H1 (cell line): Measurements from ENCODE around the gene PRKAG3. TPM values are rescaled to one million over a fixed set of nuclear protein-coding genes. Genes with fewer than 3 reads are reported as not detected.

ENCODE experiments used
- CTCF ChIA-PET: fragments of 300-600 bp; sonication (Branson Sonifier 250); formaldehyde crosslinking; loops from one replicate; lab custom pipeline; 2021; ENCODE audit not compliant: partially characterized antibody; lab: Charles Lee
- POLR2A ChIA-PET: fragments of 300-600 bp; sonication (Branson Sonifier 250); formaldehyde crosslinking; loops from one replicate; lab custom pipeline; 2021; ENCODE audit warnings: inconsistent platforms; ENCODE audit not compliant: partially characterized antibody; lab: Charles Lee
- DNase-seq, 2 experiments: peaks; one replicate each; pipeline versions ENCODE4 v3.0.0 to v3.0.0-alpha.2; 2010 to 2022; ENCODE audit warnings: low spot score in 2 of 2, low read depth in 1 of 2, mixed read lengths in 1 of 2
- FAIRE-seq: peaks from 2 replicates; lab custom pipeline; 2011; peaks lifted over from hg19 to GRCh38; lab: Jason Lieb, UNC
- H2AFZ ChIP-seq: 2 replicates; pipeline ENCODE4 v1.8.1; 2012; ENCODE audit warnings: low read length, inconsistent platforms
- H2AK5ac ChIP-seq: 2 replicates; pipeline ENCODE4 v1.6.1; 2013; ENCODE audit warnings: low read depth, low read length
- H2BK120ac ChIP-seq: replicated peaks from 2 replicates; pipeline ENCODE3; 2013; ENCODE audit warnings: low read depth, low read length, inconsistent platforms
- H2BK12ac ChIP-seq: 2 replicates; pipeline ENCODE4 v1.6.1; 2013; ENCODE audit warnings: low read depth, low read length
- H2BK15ac ChIP-seq: 2 replicates; pipeline ENCODE4 v1.6.1; 2013; ENCODE audit warnings: low read length
- H2BK20ac ChIP-seq: 2 replicates; pipeline ENCODE4 v1.6.1; 2013; ENCODE audit warnings: low read length
- H2BK5ac ChIP-seq: 2 replicates; pipeline ENCODE4 v1.6.1; 2013; ENCODE audit warnings: low read depth, low read length
- H3K14ac ChIP-seq: 2 replicates; pipeline ENCODE4 v1.6.1; 2013; ENCODE audit warnings: inconsistent platforms; ENCODE audit not compliant: insufficient read length
- H3K18ac ChIP-seq: 2 replicates; pipeline ENCODE4 v1.6.1; 2013; ENCODE audit warnings: low read length; ENCODE audit errors: extremely low read depth
- H3K23ac ChIP-seq: 2 replicates; pipeline ENCODE4 v1.6.1; 2013; ENCODE audit warnings: inconsistent platforms; ENCODE audit not compliant: insufficient read length
- H3K23me2 ChIP-seq: 2 replicates; pipeline ENCODE4 v1.6.1; 2013; ENCODE audit warnings: low read depth, low read length
- H3K27ac ChIP-seq: 2 replicates; pipeline ENCODE4 v1.6.1; 2011; ENCODE audit warnings: low read depth, low read length, inconsistent platforms
- H3K27me3 ChIP-seq, 4 experiments: replicated peaks in 1 of 4; 1 replicate in 1 of 4; 2 replicates in 3 of 4; pipeline versions ENCODE4 v1.6.1 to v1.8.1; 2011 to 2013; ENCODE audit warnings: low read length in 3 of 4, mild to moderate bottlenecking in 3 of 4, inconsistent platforms in 2 of 4, mixed read lengths in 2 of 4, moderate library complexity in 1 of 4; ENCODE audit not compliant: control insufficient read depth in 3 of 4, insufficient read depth in 3 of 4; ENCODE audit errors: extremely low read depth in 1 of 4
- H3K36me3 ChIP-seq, 4 experiments: 2 replicates each; pipeline versions ENCODE4 v1.6.1 to v1.8.1; 2011 to 2013; ENCODE audit warnings: mild to moderate bottlenecking in 4 of 4, low read length in 3 of 4, moderate library complexity in 2 of 4, control low read depth in 1 of 4, inconsistent platforms in 1 of 4; ENCODE audit not compliant: insufficient read depth in 4 of 4, control insufficient read depth in 2 of 4
- H3K4ac ChIP-seq: replicated peaks from 2 replicates; pipeline ENCODE3; 2013; ENCODE audit warnings: low read length, low read depth, mixed read lengths, inconsistent platforms; ENCODE audit not compliant: insufficient read length
- H3K4me1 ChIP-seq, 4 experiments: replicated peaks in 1 of 4; 1 replicate in 1 of 4; 2 replicates in 3 of 4; pipeline versions ENCODE4 v1.6.1 to v1.8.1; 2011 to 2013; ENCODE audit warnings: low read length in 3 of 4, inconsistent platforms in 2 of 4, mixed read lengths in 1 of 4; ENCODE audit not compliant: insufficient read depth in 4 of 4, control insufficient read depth in 3 of 4
- H3K4me2 ChIP-seq, 2 experiments: 2 replicates each; pipeline versions ENCODE4 v1.6.1 to v1.8.1; 2011 to 2013; ENCODE audit warnings: low read depth in 2 of 2, low read length in 2 of 2, control low read depth in 1 of 2, inconsistent platforms in 1 of 2, mild to moderate bottlenecking in 1 of 2; ENCODE audit not compliant: insufficient read depth in 1 of 2
- H3K4me3 ChIP-seq, 4 experiments: fragments of 200-600, 300-600 bp in 1 of 4; sonication (generic), shearing (Covaris generic), sonication (Bioruptor Twin) in 1 of 4; 2 replicates each; pipeline versions ENCODE4 v1.5.1 to v1.8.1; 2011 to 2016; ENCODE audit warnings: low read length in 4 of 4, low read depth in 3 of 4, control low read depth in 2 of 4, inconsistent platforms in 2 of 4, mild to moderate bottlenecking in 2 of 4, mixed read lengths in 1 of 4, moderate library complexity in 1 of 4; ENCODE audit not compliant: insufficient read depth in 2 of 4; ENCODE audit errors: extremely low read depth in 1 of 4
- H3K56ac ChIP-seq: replicated peaks from 2 replicates; pipeline ENCODE3; 2013; ENCODE audit warnings: low read depth, mild to moderate bottlenecking, mixed read lengths, low read length, inconsistent platforms; ENCODE audit not compliant: insufficient read length
- H3K79me1 ChIP-seq: 2 replicates; pipeline ENCODE4 v1.6.1; 2013; ENCODE audit warnings: low read depth, low read length, control low read depth
- H3K79me2 ChIP-seq, 2 experiments: 2 replicates each; pipeline versions ENCODE4 v1.6.1 to v1.8.1; 2012 to 2013; ENCODE audit warnings: low read length in 2 of 2, mild to moderate bottlenecking in 2 of 2, inconsistent platforms in 1 of 2; ENCODE audit not compliant: insufficient read depth in 2 of 2, control insufficient read depth in 1 of 2
- H3K9ac ChIP-seq, 4 experiments: replicated peaks in 1 of 4; 1 replicate in 1 of 4; 2 replicates in 3 of 4; pipeline versions ENCODE4 v1.6.1 to v1.8.1; 2011 to 2013; ENCODE audit warnings: low read depth in 3 of 4, low read length in 3 of 4, control low read depth in 2 of 4, mild to moderate bottlenecking in 2 of 4, moderate library complexity in 2 of 4, inconsistent platforms in 1 of 4; ENCODE audit errors: extremely low read depth in 1 of 4
- H3K9me3 ChIP-seq, 2 experiments: 2 replicates each; pipeline versions ENCODE4 v1.6.1 to v1.8.1; 2012 to 2013; ENCODE audit warnings: mild to moderate bottlenecking in 2 of 2, moderate library complexity in 2 of 2, control low read depth in 1 of 2, inconsistent platforms in 1 of 2, low read depth in 1 of 2, low read length in 1 of 2, mixed read lengths in 1 of 2; ENCODE audit not compliant: insufficient read depth in 2 of 2
- H4K20me1 ChIP-seq, 2 experiments: replicated peaks in 1 of 2; 2 replicates each; pipeline versions ENCODE3 to v1.8.1; 2011 to 2013; ENCODE audit warnings: inconsistent platforms in 2 of 2, low read length in 2 of 2, mild to moderate bottlenecking in 1 of 2; ENCODE audit not compliant: insufficient read depth in 2 of 2, control insufficient read depth in 1 of 2
- H4K5ac ChIP-seq: 2 replicates; pipeline ENCODE4 v1.6.1; 2013; ENCODE audit warnings: low read length, low read depth, mixed read lengths, inconsistent platforms; ENCODE audit not compliant: insufficient read length
- H4K8ac ChIP-seq: 2 replicates; pipeline ENCODE4 v1.8.0; 2013; ENCODE audit warnings: mild to moderate bottlenecking, moderate library complexity, low read length, inconsistent platforms; ENCODE audit not compliant: insufficient read depth; ENCODE audit errors: extremely low read depth
- H4K91ac ChIP-seq: replicated peaks from 2 replicates; pipeline ENCODE3; 2013; ENCODE audit warnings: low read length, mixed read lengths, inconsistent platforms; ENCODE audit not compliant: insufficient read length
- BACH1 ChIP-seq: IDR thresholded peaks from 2 replicates; pipeline ENCODE4 v1.6.1; 2012; ENCODE audit warnings: low read length, improper control_type of control experiment
- BCL11A ChIP-seq, 2 experiments: IDR thresholded peaks; one replicate each; pipeline ENCODE4 v1.6.1; 2011; ENCODE audit warnings: low read depth in 2 of 2, low read length in 2 of 2, mild to moderate bottlenecking in 2 of 2
- CHD2 ChIP-seq: IDR thresholded peaks from 2 replicates; pipeline ENCODE4 v1.6.1; 2012; ENCODE audit warnings: low read length, improper control_type of control experiment
- EGR1 ChIP-seq: IDR thresholded peaks from 2 replicates; pipeline ENCODE4 v1.6.1; 2011; ENCODE audit warnings: low read depth, low read length, borderline replicate concordance
- EP300 ChIP-seq, 2 experiments: IDR thresholded peaks; 1 replicate in 1 of 2; 2 replicates in 1 of 2; pipeline ENCODE4 v1.6.1; 2011 to 2012; ENCODE audit warnings: low read depth in 2 of 2, low read length in 2 of 2, mild to moderate bottlenecking in 2 of 2, borderline replicate concordance in 1 of 2, inconsistent platforms in 1 of 2, moderate library complexity in 1 of 2
- EZH2 ChIP-seq: fragments of 200-600 bp; sonication (generic); IDR thresholded peaks from 2 replicates; pipeline ENCODE4 v1.7.1; 2012; ENCODE audit warnings: low read depth, mild to moderate bottlenecking, moderate library complexity, low read length, inconsistent platforms; ENCODE audit not compliant: severe bottlenecking
- JUND ChIP-seq: IDR thresholded peaks from 2 replicates; pipeline ENCODE4 v1.6.1; 2011; ENCODE audit warnings: mild to moderate bottlenecking, improper control_type of control experiment, low read length
- PHF8 ChIP-seq: fragments of 200-600 bp; sonication (generic); conservative IDR thresholded peaks from 2 replicates; pipeline ENCODE4 v1.7.1; 2012; ENCODE audit warnings: low read depth, mild to moderate bottlenecking, inconsistent platforms, low read length, moderate library complexity
- RBBP5 ChIP-seq: IDR thresholded peaks from 2 replicates; pipeline ENCODE4 v1.7.1; 2012; ENCODE audit warnings: low read depth, mild to moderate bottlenecking, inconsistent platforms, low read length, moderate library complexity, borderline replicate concordance
- SIN3A ChIP-seq, 2 experiments: IDR thresholded peaks in 1 of 2; conservative IDR thresholded peaks in 1 of 2; 2 replicates each; pipeline ENCODE4 v1.6.1; 2011 to 2012; ENCODE audit warnings: low read length in 2 of 2, improper control_type of control experiment in 1 of 2, low read depth in 1 of 2, mild to moderate bottlenecking in 1 of 2
- SIX5 ChIP-seq: IDR thresholded peaks from 2 replicates; pipeline ENCODE4 v1.6.1; 2011; ENCODE audit warnings: mild to moderate bottlenecking, low read depth, low read length
- TAF1 ChIP-seq: IDR thresholded peaks from 2 replicates; pipeline ENCODE4 v1.6.1; 2011; ENCODE audit warnings: mild to moderate bottlenecking, low read depth, low read length
- TCF12 ChIP-seq: IDR thresholded peaks from 2 replicates; pipeline ENCODE4 v1.6.1; 2011; ENCODE audit warnings: low read depth, mild to moderate bottlenecking, low read length
- YY1 ChIP-seq: IDR thresholded peaks from 2 replicates; pipeline ENCODE4 v1.6.1; 2011; ENCODE audit warnings: low read depth, mild to moderate bottlenecking, low read length
- WGBS, 2 experiments: shearing (Covaris generic) in 1 of 2; methylation state at CpG; one replicate each; pipeline versions ENCODE4 v1.1.6 to v1.1.7; 2013 to 2015; ENCODE audit warnings: low lambda C conversion rate in 2 of 2, mixed read lengths in 2 of 2, inconsistent platforms in 1 of 2, low coverage in 1 of 2, missing lambda C conversion rate in 1 of 2; ENCODE audit not compliant: insufficient replicate concordance in 2 of 2, insufficient coverage in 1 of 2, insufficient read length in 1 of 2; ENCODE audit errors: extremely low coverage in 1 of 2, missing lambda C conversion rate in 1 of 2; 5-methylcytosine and 5-hydroxymethylcytosine counted together
- polyA plus RNA-seq, 7 experiments: library from polyadenylated mRNA; depleted of rRNA in 3 of 7; stranded (reverse) in 5 of 7; unstranded in 2 of 7; fragments of >200 nt in 5 of 7; fragments of 200-250 nt in 2 of 7; gene quantifications; 1 replicate in 5 of 7; 2 replicates in 1 of 7; 4 replicates in 1 of 7; pipeline versions ENCODE4 v1.2.1 to v1.2.3, GENCODE V29; 2011 to 2013; ENCODE audit warnings: missing spikeins in 2 of 7, mixed read lengths in 2 of 7
- total RNA-seq: library from RNA; stranded (reverse); fragmentation: NEBNext Ultra II Directional; extraction: Animal tissue kit (Norgen Biotek cat#: 25700); gene quantifications from 2 replicates; pipeline ENCODE4 v1.2.1, GENCODE V29; 2021

PRKAG3 gene
- total and polyA plus RNA-seq, 2 of the 8 experiments (the other 6 are each of a cell fraction or from before 2014, with no cell fraction given): not detected

DNA sequence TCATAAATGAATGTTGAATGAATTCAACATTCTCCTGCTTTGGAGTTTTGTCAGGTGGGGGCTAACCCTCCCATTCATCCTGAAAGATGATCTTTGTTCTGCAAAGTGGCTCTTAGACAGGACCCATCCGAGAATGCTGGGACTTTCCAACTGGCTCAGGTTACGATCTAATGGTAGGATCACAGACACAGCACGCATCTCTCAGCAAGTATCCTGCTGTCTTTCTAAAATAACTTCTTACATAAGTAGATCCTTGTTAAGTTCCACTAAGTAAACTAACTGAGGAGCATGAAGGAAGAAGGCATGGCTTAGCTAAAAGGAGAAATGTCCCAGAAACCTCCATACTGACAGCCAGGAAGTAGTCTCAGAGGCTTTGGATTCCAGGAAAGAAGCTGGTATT, 26.0 kb downstream of the PRKAG3 start:
- no peak overlapping the region for H3K27ac ChIP-seq
- ChIA-PET POLR2A (interaction anchor here (0.6 to 0.7 kb wide), 3 partner anchors 15 to 43 kb away, joined by 3 to 5 read pairs (median 3); no protein-coding TSS in a partner anchor), CTCF (interaction anchor here (1.7 kb wide), 1 partner anchor 10 kb away, joined by 5 read pairs; no protein-coding TSS in a partner anchor)
- peak overlapping the region; percentile 3 to 29; a peak in 1 of 4 replicates for H3K4me2 ChIP-seq
- TF ChIP-seq EGR1: no peak
- TF ChIP-seq EP300 (IDR thresholded peaks at IDR 0.05; ENCODE audit: borderline replicate concordance in 1 of 2, low read depth in 2 of 2, low read length in 2 of 2): peak in 1 of 2 experiments; percentile 24; a peak in 1 of 3 replicates
- TF ChIP-seq CHD2: no peak
- TF ChIP-seq SIX5: no peak
- TF ChIP-seq PHF8: no peak
- no peak for TF ChIP-seq SIN3A (conservative IDR thresholded peaks at IDR 0.05 in 1 of 2, IDR thresholded peaks at IDR 0.05 in 1 of 2; ENCODE audit: low read depth in 1 of 2, low read length in 2 of 2)
- no peak for TF ChIP-seq EZH2
- TF ChIP-seq YY1: no peak
- TF ChIP-seq RBBP5: no peak
- peak; percentile 58; the same call in 1 of the 2 replicates for TF ChIP-seq TAF1
- no peak for TF ChIP-seq JUND
- TF ChIP-seq BACH1: no peak
- no peak for TF ChIP-seq TCF12
- TF ChIP-seq BCL11A (IDR thresholded peaks at IDR 0.05; ENCODE audit: low read depth in 2 of 2, low read length in 2 of 2): no peak
- H3K23me2 ChIP-seq: no peaks in the 10 kb centered on the region
- FAIRE-seq (peak; percentile 39), DNase-seq (no peak)
- peaks cover 0 to 5% (median 4%) of the 10 kb centered on the region in 4 experiments; a peak in 3 of 7 replicates for H3K4me1 ChIP-seq
- no peak overlapping the region for H2AFZ ChIP-seq
- 23% methylated on average over 3 of the region's 3 CpGs; no CpG with 5 or more reads in 1 of the 2 experiments for WGBS, 2 experiments
- no peak overlapping the region for H4K5ac ChIP-seq
- no peak overlapping the region for H2AK5ac ChIP-seq
- no peaks in the 10 kb centered on the region for H3K36me3 ChIP-seq
- H2BK5ac ChIP-seq: no peak overlapping the region
- no peak overlapping the region for H3K14ac ChIP-seq
- H2BK12ac ChIP-seq: no peak overlapping the region
- no peak overlapping the region for H4K91ac ChIP-seq
- no peaks in the 10 kb centered on the region for H4K20me1 ChIP-seq
- no peak overlapping the region for H3K56ac ChIP-seq
- H3K9me3 ChIP-seq: peaks cover 0 to 8% of the 10 kb centered on the region in 2 experiments; a peak in 2 of 4 replicates
- H3K4ac ChIP-seq: no peak overlapping the region
- peak overlapping the region in 1 of 4 experiments; percentile 5; a peak in 1 of 8 replicates for H3K4me3 ChIP-seq
- no peak overlapping the region for H2BK15ac ChIP-seq
- H2BK120ac ChIP-seq: no peak overlapping the region
- no peak overlapping the region for H3K23ac ChIP-seq
- H3K79me1 ChIP-seq: no peaks in the 10 kb centered on the region
- no peak overlapping the region for H2BK20ac ChIP-seq
- H3K9ac ChIP-seq: no peak overlapping the region
- no peak overlapping the region for H4K8ac ChIP-seq
- H3K18ac ChIP-seq: no peak overlapping the region
- no peaks in the 10 kb centered on the region for H3K79me2 ChIP-seq
- H3K27me3 ChIP-seq: no peaks in the 10 kb centered on the region
